GM12864 (cell line): ENCODE measurements around the gene PNMA1.

Source experiments
- DNase-seq: peaks from one replicate; pipeline ENCODE4 v3.0.0-alpha.2; 2011; ENCODE audit warnings: low read depth
- H3K4me3 ChIP-seq: 2 replicates; pipeline ENCODE4 v1.5.1; 2011; ENCODE audit warnings: mild to moderate bottlenecking, low read depth, low read length, control low read depth
- TF ChIP-seq, protein P1 (sequence below): IDR thresholded peaks from 2 replicates; pipeline ENCODE4 v1.5.1; 2011; ENCODE audit warnings: low read depth, mild to moderate bottlenecking, moderate library complexity, low read length, control low read depth, inconsistent platforms; ENCODE audit errors: missing control alignments

PNMA1 gene

DNA sequence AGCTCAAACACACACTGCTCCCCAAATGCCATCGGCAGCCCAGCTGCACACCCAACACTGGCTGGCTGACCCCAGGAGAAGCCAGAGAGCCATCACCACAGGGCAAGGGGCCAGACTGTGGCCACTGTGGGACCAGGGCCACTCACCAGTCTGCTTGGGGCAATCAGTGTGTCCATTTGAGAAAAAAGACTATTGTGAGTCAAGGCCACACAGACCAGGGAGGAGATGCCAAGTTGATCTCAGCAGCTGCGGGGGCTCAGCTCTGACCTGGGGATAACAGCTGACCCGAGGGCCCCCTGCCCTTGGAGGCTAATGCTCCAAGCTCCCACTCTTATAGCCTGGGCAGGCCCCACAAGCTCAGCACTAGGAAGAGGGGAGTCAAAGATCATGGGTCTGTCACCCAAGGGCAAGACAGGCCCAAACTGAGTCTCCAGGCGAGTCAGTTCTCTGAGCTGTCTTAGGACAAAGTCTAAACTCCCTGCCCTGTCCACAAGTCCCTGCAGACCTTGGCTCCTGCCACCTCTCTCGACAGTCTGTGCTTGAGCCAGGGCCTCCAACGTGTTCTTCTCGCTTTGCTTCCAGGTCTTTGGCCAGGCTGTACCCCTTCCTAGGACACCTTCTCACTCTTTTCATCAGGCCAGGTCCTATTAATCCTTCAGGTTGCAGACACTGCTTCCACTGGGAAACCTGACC is 30.1 kb upstream of the PNMA1 start:
- TF ChIP-seq, protein P1, sequence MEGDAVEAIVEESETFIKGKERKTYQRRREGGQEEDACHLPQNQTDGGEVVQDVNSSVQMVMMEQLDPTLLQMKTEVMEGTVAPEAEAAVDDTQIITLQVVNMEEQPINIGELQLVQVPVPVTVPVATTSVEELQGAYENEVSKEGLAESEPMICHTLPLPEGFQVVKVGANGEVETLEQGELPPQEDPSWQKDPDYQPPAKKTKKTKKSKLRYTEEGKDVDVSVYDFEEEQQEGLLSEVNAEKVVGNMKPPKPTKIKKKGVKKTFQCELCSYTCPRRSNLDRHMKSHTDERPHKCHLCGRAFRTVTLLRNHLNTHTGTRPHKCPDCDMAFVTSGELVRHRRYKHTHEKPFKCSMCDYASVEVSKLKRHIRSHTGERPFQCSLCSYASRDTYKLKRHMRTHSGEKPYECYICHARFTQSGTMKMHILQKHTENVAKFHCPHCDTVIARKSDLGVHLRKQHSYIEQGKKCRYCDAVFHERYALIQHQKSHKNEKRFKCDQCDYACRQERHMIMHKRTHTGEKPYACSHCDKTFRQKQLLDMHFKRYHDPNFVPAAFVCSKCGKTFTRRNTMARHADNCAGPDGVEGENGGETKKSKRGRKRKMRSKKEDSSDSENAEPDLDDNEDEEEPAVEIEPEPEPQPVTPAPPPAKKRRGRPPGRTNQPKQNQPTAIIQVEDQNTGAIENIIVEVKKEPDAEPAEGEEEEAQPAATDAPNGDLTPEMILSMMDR, result no peak
- H3K4me3 ChIP-seq, result peak overlapping the region; percentile 41
- no peak for DNase-seq

DNA sequence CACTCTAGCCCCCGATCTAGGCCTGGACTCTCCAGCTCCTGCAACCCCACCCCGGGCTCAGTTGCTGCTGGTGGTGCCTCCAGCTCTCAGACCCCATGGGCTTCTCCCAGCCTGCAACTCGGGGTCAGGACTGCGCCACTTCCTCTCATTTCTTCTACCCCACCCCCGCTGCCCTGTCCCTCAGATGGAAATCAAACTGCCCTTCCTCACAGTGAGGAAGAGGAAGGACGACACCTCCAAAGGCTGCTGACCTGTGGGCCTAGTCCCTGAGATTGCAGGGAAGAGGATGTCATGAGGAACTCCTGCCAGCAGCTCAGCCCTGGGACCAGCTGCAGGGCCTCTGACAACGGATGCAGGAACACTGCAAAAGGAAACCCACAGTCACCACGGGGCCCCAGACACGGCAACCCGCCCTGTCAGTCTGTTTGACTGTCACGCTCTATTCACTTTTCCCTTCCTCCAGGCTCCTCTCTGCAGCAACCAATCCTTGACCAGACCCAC is 29.3 kb upstream of the PNMA1 start:
- DNase-seq, result no peak
- H3K4me3 ChIP-seq, result peak overlapping the region; percentile 41
- TF ChIP-seq, protein P1, result no peak

DNA sequence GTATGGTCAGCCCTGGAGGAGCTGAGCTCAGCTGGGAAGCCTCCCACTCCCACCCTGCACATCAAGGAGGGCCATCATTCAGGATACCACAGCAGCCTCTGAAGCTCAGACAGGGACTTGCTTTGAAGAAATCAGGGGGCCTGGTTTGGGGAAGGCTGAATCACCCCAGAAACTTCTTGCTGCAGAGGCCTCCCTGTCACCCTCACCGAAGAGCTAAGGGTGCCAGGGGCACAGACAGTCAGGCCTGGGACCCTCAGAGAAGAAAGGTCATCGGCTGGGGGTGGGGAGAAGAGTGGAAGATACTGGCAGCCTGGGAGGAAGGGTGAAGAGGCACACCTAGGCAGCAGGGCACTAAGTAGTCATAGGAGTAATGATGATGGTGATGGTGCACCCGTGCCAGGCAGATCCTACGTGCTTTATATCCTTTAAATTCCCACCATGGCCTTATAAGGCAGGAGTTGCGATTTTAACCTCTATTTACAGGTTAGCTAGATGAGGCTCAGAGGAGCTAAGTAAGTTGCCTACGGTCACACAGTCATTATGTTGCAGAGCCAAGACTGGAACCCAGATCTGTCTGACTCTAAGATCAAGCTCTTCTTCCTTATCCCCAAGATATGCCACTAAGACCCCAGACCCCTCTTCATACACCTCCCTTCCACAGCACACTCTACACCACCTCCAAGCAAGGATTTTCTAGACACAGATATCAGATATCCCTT is 28.5 kb upstream of the PNMA1 start:
- DNase-seq, result no peak
- TF ChIP-seq, protein P1, result no peak
- peak overlapping the region; percentile 41 for H3K4me3 ChIP-seq

DNA sequence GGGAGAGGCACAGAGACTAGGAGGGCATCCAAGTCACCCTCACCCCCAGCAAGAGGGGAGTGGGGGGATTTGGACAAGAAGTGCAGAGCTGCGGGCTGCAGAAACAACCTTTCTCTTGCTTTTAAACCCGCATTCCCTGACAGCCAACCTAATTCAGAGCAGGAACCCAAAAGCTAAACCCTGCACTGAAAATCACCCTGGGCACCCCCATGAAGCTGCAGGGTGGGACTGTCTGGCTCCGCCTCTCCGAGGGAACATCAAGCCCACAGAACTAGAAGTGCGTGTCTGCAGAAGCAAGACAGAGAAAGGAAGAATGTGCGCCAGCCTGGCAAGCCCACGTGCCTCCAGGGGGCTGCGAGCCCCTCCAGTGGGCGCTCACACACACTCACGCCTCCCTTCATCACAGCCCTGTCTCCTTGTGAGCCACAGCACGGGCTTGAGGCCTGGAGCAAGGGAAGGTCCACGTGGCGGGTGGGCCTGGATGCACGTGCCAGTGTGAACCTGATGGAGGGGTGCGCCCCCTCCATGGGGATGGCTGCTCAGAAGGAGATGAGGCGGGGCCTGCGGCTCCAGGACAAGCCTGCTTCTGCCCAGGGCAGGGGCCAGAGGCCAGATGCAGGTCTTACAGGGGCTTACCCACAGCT is 27.8 kb upstream of the PNMA1 start:
- TF ChIP-seq, protein P1, result no peak
- no peak for DNase-seq
- H3K4me3 ChIP-seq, result peak overlapping the region; percentile 30

DNA sequence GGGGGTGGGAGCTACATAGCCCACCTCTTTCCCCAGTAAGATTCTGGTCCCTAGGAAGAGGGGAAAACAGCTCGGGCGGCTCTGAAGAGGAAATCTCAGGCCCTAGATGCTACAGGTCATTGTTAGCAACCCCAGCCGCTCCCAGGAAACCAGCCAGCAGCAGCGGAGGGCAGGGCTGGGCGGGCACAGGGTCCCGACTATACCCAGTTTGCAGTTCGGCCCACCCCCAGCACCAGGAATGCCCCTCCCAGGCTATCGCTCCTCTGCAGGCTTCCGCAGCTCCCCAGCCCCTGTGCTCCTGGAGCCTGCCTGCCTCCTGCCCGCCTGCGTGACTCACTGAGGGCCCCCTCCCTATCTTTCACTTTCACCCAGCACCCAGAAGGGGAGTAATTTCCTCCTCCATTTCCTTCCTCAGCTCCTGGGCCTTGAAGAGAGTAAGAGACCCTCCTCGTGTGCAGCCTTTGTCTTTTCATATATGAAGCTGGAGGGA is 27.2 kb upstream of the PNMA1 start:
- peak overlapping the region; percentile 30 for H3K4me3 ChIP-seq
- TF ChIP-seq, protein P1, result no peak
- DNase-seq, result no peak

DNA sequence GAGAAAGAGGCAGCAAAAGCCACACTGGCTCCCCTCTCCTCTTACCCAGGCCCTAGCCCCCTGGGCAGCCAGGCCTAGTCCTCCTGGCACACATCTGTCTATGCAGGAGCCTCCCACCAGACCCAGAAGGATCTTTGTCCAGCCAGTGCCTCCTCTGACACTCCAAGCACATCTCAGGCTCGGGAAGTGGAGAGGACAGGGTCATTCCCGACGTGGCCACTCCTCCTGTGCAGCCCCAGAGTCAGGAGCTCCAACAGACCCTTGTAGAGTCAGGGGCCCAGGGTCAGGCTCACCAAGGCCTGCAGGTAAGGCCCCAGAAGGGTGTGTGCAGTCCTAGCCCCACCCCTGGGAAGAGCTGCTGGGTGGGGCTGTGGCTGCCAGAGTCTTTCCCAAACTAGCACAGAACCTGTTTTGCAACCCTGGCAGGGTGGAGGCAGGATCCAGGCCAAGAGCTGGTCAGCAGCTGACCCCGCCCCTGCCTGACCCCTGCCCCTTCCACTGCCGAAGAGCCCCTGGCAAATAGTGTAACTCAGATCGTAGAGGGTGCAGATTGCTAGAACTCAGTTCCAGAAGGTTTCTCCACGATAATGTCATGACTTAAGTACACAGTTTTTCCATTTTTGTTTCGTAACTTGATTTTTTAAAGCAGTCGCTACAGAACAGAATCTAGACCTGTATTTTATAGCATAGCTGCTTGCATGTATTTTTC is 26.6 kb upstream of the PNMA1 start:
- TF ChIP-seq, protein P1, result no peak
- DNase-seq, result no peak
- no peak overlapping the region for H3K4me3 ChIP-seq
